Lower leg skin (tissue), 3 donors: Measurements from ENCODE around the gene ALLC.

Experiments used
- POLR2A ChIP-seq, 2 donors: fragments of 450-650 bp; IDR thresholded peaks; one replicate each; pipeline ENCODE4 v1.6.1; 2016 to 2017; ENCODE audit warnings: antibody characterized with exemption in 2 of 2, mild to moderate bottlenecking in 1 of 2, moderate library complexity in 1 of 2
- TF ChIP-seq, protein P1 (sequence below), 3 donors: fragments of 450-650 bp; IDR thresholded peaks; one replicate each; pipeline ENCODE4 v1.5.1; 2016; ENCODE audit warnings: antibody characterized with exemption in 3 of 3, mild to moderate bottlenecking in 3 of 3, moderate library complexity in 2 of 3

DNA sequence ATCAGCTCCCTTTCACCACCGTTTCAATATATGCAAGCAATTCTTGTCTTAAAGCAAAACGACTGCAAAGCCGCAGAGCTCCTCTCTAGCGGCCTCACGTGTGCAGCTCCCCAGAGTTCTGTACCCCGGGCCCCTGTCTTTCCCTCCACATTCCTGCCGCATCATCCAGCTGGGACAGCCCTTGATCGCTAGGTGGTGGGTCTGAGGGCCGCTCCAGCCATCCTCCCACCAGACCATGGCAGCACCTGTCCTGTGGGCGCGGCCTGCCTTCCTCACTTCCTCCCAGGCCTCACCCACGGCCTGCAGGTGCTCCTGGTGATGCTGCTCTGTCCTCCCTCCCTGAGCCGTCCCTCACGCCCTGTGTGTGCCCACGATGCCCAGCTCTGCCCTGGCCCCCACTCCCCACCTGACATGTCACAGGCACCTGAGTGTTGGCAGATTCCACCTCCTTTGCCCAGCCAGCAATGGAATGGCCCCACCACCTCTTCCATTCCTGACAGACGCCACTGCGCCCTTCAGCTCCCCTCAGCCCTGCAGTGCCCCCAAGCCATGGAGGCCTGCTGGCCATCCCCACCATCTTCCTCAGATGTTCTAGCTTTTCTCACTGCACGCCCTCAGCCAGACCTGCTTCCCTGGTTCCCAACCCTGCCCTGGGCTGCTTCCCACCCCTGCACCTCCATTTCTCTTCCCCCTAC lies 15.3 kb upstream of the ALLC start:
- TF ChIP-seq, protein P1, sequence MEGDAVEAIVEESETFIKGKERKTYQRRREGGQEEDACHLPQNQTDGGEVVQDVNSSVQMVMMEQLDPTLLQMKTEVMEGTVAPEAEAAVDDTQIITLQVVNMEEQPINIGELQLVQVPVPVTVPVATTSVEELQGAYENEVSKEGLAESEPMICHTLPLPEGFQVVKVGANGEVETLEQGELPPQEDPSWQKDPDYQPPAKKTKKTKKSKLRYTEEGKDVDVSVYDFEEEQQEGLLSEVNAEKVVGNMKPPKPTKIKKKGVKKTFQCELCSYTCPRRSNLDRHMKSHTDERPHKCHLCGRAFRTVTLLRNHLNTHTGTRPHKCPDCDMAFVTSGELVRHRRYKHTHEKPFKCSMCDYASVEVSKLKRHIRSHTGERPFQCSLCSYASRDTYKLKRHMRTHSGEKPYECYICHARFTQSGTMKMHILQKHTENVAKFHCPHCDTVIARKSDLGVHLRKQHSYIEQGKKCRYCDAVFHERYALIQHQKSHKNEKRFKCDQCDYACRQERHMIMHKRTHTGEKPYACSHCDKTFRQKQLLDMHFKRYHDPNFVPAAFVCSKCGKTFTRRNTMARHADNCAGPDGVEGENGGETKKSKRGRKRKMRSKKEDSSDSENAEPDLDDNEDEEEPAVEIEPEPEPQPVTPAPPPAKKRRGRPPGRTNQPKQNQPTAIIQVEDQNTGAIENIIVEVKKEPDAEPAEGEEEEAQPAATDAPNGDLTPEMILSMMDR (IDR thresholded peaks at IDR 0.05): no peak
- TF ChIP-seq POLR2A (IDR thresholded peaks at IDR 0.05): no peak
